ENCODE measurements around the gene IKBKE. TPM values are rescaled to one million over a fixed set of nuclear protein-coding genes. Genes with fewer than 3 reads are reported as not detected.
A peak's percentile ranks its signal among the peaks of the same experiment; 100 is the strongest.

The IKBKE gene
- total and polyA plus RNA-seq, 2 experiments from 2014 or later, result 14.5 to 17.7 TPM

DNA sequence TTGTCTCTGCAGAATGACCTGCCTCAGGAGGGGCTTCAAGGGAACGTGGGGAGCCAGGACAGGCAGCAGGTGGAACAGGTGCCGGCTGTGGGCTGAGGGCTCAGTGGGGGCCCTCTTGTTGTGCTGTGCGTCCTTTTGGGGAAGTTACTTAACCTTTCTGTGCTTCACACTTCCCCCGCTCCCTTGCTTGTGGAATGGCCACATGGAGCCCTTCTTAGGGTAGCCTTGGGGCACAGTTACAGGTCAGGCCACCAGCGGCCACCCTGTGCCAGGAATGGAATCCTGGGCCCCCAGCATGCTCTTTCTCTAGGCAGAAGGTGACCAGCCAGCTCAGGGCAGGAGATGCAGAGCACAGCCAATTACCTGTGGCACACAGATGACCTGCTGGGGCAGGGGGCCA is 2.6 kb downstream of the IKBKE start:
- in situ Hi-C loops (cut with MboI), result no loop called here
- Histone ChIP-seq H3K9ac (peak overlapping the region; percentile 1; the same call in 1 of the 2 replicates), H3F3A (ENCODE audit: insufficient read depth) (peaks cover 20% of the 10 kb centered on the region), H3K9me2 (ENCODE audit: insufficient read depth) (no peaks in the 10 kb centered on the region), H3K27me3 (replicated peaks; ENCODE audit: insufficient read depth) (no peaks in the 10 kb centered on the region), H4K20me1 (ENCODE audit: insufficient read depth) (no peaks in the 10 kb centered on the region), H3K4me3 (peak overlapping the region; percentile 37; the same call in 1 of the 2 replicates), H3K4me2 (ENCODE audit: unreplicated experiment) (peak overlapping the region; percentile 97), H3K4me1 (ENCODE audit: insufficient read depth) (peaks cover 29% of the 10 kb centered on the region), H3K9me3 (ENCODE audit: low read depth) (no peaks in the 10 kb centered on the region), H2AFZ (no peak overlapping the region), H3K27ac (no peak overlapping the region), H3K36me3 (ENCODE audit: low read depth) (peaks cover 3% of the 10 kb centered on the region; the same call in 1 of the 2 replicates), H3K79me2 (ENCODE audit: insufficient read depth) (no peaks in the 10 kb centered on the region)
- TF ChIP-seq EZH2phosphoT487 (IDR thresholded peaks at IDR 0.05; ENCODE audit: insufficient read depth, low read depth), result no peak
- no peak for DNase-seq
- 67 to 69% methylated on average over 5 of the region's 5 CpGs for WGBS, 2 experiments (ENCODE audit: low coverage in 1 of 2, low lambda C conversion rate in 2 of 2, missing lambda C conversion rate in 2 of 2)

- no peak overlapping the region for H2AFZ ChIP-seq
- H3K79me2 ChIP-seq (ENCODE audit: insufficient read depth), result no peaks in the 10 kb centered on the region
- DNase-seq, result no peak
- H3K4me3 ChIP-seq, result no peak overlapping the region
- no peak for TF ChIP-seq EZH2phosphoT487 (IDR thresholded peaks at IDR 0.05; ENCODE audit: insufficient read depth, low read depth)
- no peak overlapping the region for H3K27ac ChIP-seq
- H3K4me2 ChIP-seq (ENCODE audit: unreplicated experiment), result no peak overlapping the region
- in situ Hi-C loops (cut with MboI), result no loop called here
- H3K9me3 ChIP-seq (ENCODE audit: low read depth), result no peaks in the 10 kb centered on the region
- peaks cover 24% of the 10 kb centered on the region for H3K4me1 ChIP-seq (ENCODE audit: insufficient read depth)
- no peaks in the 10 kb centered on the region for H3K27me3 ChIP-seq (replicated peaks; ENCODE audit: insufficient read depth)
- no peaks in the 10 kb centered on the region for H3K9me2 ChIP-seq (ENCODE audit: insufficient read depth)
- H3K9ac ChIP-seq, result no peak overlapping the region
- peaks cover 9% of the 10 kb centered on the region; the same call in 1 of the 2 replicates for H3F3A ChIP-seq (ENCODE audit: insufficient read depth)
- H4K20me1 ChIP-seq (ENCODE audit: insufficient read depth), result no peaks in the 10 kb centered on the region
- peaks cover 3% of the 10 kb centered on the region; the same call in 1 of the 2 replicates for H3K36me3 ChIP-seq (ENCODE audit: low read depth)
- WGBS, 2 experiments (ENCODE audit: low coverage in 1 of 2, low lambda C conversion rate in 2 of 2, missing lambda C conversion rate in 2 of 2), result 93 to 94% methylated on average over 17 of the region's 17 CpGs
Observed at GRCh38 chr1:206476058-206476457, 5.8 kb downstream of the IKBKE start.

- in situ Hi-C loops (cut with MboI), result no loop called here
Observed at GRCh38 chr1:206476591-206476990, 6.3 kb downstream of the IKBKE start.

DNA sequence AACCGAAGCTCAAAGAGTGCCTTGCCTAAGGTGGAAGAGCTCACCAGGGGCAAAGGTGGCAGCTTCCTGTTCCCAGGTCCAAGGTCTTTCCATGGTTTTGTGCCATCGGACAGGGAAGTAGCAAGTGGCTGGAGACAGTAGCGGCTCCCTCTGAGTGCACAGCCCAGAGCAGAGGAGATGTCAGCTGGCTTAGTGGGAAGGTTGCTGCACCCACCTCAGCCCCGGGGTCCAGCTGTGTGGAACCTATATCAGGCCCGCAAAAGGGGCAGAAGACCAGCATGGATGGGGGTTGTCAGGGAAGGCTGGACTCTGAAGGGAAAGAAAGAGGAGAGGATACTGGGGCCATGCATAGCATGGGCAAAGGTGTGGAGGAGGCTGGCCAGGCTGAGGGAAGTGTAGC is 6.8 kb downstream of the IKBKE start:
- H3K36me3 ChIP-seq (ENCODE audit: low read depth), result peaks cover 3% of the 10 kb centered on the region; the same call in 1 of the 2 replicates
- no peaks in the 10 kb centered on the region for H4K20me1 ChIP-seq (ENCODE audit: insufficient read depth)
- H3K9me3 ChIP-seq (ENCODE audit: low read depth), result no peaks in the 10 kb centered on the region
- no peaks in the 10 kb centered on the region for H3K27me3 ChIP-seq (replicated peaks; ENCODE audit: insufficient read depth)
- H3K4me3 ChIP-seq, result no peak overlapping the region
- no peaks in the 10 kb centered on the region for H3K9me2 ChIP-seq (ENCODE audit: insufficient read depth)
- H3K79me2 ChIP-seq (ENCODE audit: insufficient read depth), result no peaks in the 10 kb centered on the region
- no peak overlapping the region for H3K9ac ChIP-seq
- DNase-seq, result no peak
- H3K27ac ChIP-seq, result no peak overlapping the region
- peaks cover 18% of the 10 kb centered on the region for H3K4me1 ChIP-seq (ENCODE audit: insufficient read depth)
- WGBS, 2 experiments (ENCODE audit: low coverage in 1 of 2, low lambda C conversion rate in 2 of 2, missing lambda C conversion rate in 2 of 2), result 93 to 95% methylated on average over 5 of the region's 5 CpGs
- H3F3A ChIP-seq (ENCODE audit: insufficient read depth), result peaks cover 2% of the 10 kb centered on the region; the same call in 1 of the 2 replicates
- in situ Hi-C loops (cut with MboI), result no loop called here
- no peak overlapping the region for H3K4me2 ChIP-seq (ENCODE audit: unreplicated experiment)
- no peak overlapping the region for H2AFZ ChIP-seq
- TF ChIP-seq EZH2phosphoT487 (IDR thresholded peaks at IDR 0.05; ENCODE audit: insufficient read depth, low read depth), result no peak
- no peak for TF ChIP-seq EZH2 (IDR thresholded peaks at IDR 0.05; ENCODE audit: insufficient read depth, poor library complexity, severe bottlenecking)

More at GRCh38 chr1:206476591-206476990, 6.3 kb downstream of the IKBKE start:
- Histone ChIP-seq H3K9me2 (ENCODE audit: insufficient read depth) (no peaks in the 10 kb centered on the region), H3K4me1 (ENCODE audit: insufficient read depth) (peaks cover 23% of the 10 kb centered on the region), H3K4me3 (no peak overlapping the region), H3K9me3 (ENCODE audit: low read depth) (no peaks in the 10 kb centered on the region), H3K79me2 (ENCODE audit: insufficient read depth) (no peaks in the 10 kb centered on the region), H3K9ac (no peak overlapping the region), H3K27me3 (replicated peaks; ENCODE audit: insufficient read depth) (no peaks in the 10 kb centered on the region), H4K20me1 (ENCODE audit: insufficient read depth) (no peaks in the 10 kb centered on the region), H3K4me2 (ENCODE audit: unreplicated experiment) (no peak overlapping the region), H2AFZ (no peak overlapping the region), H3F3A (ENCODE audit: insufficient read depth) (peaks cover 8% of the 10 kb centered on the region; the same call in 1 of the 2 replicates), H3K27ac (no peak overlapping the region), H3K36me3 (ENCODE audit: low read depth) (peaks cover 3% of the 10 kb centered on the region; the same call in 1 of the 2 replicates)
- TF ChIP-seq EZH2phosphoT487 (IDR thresholded peaks at IDR 0.05; ENCODE audit: insufficient read depth, low read depth), result no peak
- DNase-seq, result no peak
- 95 to 99% methylated on average over 13 to 14 of the region's 14 CpGs for WGBS, 2 experiments (ENCODE audit: low coverage in 1 of 2, low lambda C conversion rate in 2 of 2, missing lambda C conversion rate in 2 of 2)
